Measurements from ENCODE around the gene IL1RN. TPM values are rescaled to one million over a fixed set of nuclear protein-coding genes. Genes with fewer than 3 reads are reported as not detected.
A peak's percentile ranks its signal among the peaks of the same experiment; 100 is the strongest.

IL1RN gene
- total RNA-seq, 1 donor from 2014 or later = 0.29 TPM

DNA sequence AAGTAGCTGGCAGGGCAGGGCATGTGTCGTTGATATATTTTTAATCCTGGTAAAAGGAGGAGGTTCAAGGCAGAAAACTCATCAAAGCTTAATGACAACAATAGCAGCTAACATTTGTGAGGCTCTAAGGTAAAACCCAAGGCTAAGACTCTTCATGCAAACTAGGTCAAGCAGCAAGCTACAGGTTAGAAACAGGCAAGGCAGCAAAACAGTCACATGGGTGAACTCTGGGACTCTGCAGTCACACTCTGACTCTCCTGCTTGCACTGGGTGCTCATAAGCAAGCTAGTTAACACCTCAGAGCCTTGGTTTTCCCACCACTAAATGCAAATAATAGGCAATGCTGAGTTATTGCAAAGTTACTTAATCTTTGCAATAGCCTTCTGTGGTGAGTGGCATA, 7.9 kb downstream of the IL1RN start:
- TF ChIP-seq, protein P1, sequence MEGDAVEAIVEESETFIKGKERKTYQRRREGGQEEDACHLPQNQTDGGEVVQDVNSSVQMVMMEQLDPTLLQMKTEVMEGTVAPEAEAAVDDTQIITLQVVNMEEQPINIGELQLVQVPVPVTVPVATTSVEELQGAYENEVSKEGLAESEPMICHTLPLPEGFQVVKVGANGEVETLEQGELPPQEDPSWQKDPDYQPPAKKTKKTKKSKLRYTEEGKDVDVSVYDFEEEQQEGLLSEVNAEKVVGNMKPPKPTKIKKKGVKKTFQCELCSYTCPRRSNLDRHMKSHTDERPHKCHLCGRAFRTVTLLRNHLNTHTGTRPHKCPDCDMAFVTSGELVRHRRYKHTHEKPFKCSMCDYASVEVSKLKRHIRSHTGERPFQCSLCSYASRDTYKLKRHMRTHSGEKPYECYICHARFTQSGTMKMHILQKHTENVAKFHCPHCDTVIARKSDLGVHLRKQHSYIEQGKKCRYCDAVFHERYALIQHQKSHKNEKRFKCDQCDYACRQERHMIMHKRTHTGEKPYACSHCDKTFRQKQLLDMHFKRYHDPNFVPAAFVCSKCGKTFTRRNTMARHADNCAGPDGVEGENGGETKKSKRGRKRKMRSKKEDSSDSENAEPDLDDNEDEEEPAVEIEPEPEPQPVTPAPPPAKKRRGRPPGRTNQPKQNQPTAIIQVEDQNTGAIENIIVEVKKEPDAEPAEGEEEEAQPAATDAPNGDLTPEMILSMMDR (conservative IDR thresholded peaks at IDR 0.05; ENCODE audit: low read depth, low read length) = no peak
- H3K4me3 ChIP-seq (ENCODE audit: low read depth, low read length) = no peak overlapping the region
- DNase-seq (ENCODE audit: low read depth) = no peak

DNA sequence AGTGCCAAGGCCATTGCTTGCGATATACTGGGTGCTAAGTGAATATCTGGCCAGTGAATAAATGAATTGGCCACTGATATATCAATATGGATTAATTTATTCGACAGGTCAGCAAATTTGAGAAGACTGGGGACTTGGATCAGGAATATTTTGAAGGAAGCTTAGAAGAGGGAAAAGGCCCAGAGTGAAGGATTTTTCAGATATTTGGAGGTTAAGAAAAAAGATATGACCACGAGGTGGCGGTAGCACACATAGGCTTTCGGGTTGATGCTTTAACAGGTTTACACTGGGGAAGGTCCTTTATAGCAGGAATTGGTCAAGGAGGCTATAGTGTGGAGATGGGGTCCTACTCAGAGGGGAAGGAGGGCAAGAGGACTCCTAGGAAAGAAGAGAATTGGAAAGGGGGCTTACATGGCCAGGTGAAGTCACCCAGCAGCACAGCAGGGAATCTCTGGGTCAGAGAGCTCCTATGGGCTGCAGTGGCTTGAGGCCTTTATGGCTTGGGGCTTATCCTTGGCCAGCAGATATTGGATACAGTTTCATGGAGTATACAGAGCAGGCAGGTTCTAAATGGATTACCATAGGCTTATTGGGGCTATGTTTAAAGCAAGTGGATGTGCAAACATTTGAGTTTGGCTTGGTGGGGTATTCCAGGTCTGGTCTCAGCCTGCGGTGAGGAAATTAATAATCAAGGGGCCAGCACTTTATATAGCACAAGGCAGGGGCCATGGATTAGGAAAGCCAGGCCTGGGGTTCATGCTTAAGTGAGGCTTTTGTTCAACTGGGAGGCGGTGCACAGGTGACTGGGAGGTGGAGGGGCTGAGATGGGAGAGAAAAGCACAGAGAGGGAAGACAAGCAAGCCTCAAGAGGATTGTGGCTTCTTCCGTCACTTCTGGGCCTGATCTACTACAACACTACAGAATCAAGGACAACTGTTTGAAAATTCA, 9.7 kb downstream of the IL1RN start:
- no peak overlapping the region for H3K4me3 ChIP-seq (ENCODE audit: low read depth, low read length)
- TF ChIP-seq, protein P1 (conservative IDR thresholded peaks at IDR 0.05; ENCODE audit: low read depth, low read length) = peak; percentile 80
- DNase-seq (ENCODE audit: low read depth) = no peak

DNA sequence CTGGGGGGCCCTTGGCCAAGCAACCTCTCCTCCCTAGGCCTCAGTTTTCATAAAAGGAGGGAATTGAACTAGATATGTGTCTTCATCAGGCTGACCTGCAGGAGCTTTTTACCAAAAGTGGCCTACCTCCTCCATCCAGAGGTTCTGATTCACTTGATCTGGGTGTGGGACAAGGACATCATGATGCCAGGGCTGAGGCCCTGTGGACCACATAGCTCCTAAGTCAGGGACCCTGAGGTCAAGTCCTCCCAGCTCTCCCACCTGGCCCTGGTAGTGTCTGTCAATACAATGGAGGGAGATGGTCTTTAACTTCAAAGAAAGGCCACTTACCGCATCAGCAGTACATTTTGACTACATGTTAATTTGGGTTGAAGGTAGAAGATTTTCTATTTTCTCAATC, 10.4 kb downstream of the IL1RN start:
- no peak overlapping the region for H3K4me3 ChIP-seq (ENCODE audit: low read depth, low read length)
- TF ChIP-seq, protein P1 (conservative IDR thresholded peaks at IDR 0.05; ENCODE audit: low read depth, low read length) = no peak
- DNase-seq (ENCODE audit: low read depth) = no peak

DNA sequence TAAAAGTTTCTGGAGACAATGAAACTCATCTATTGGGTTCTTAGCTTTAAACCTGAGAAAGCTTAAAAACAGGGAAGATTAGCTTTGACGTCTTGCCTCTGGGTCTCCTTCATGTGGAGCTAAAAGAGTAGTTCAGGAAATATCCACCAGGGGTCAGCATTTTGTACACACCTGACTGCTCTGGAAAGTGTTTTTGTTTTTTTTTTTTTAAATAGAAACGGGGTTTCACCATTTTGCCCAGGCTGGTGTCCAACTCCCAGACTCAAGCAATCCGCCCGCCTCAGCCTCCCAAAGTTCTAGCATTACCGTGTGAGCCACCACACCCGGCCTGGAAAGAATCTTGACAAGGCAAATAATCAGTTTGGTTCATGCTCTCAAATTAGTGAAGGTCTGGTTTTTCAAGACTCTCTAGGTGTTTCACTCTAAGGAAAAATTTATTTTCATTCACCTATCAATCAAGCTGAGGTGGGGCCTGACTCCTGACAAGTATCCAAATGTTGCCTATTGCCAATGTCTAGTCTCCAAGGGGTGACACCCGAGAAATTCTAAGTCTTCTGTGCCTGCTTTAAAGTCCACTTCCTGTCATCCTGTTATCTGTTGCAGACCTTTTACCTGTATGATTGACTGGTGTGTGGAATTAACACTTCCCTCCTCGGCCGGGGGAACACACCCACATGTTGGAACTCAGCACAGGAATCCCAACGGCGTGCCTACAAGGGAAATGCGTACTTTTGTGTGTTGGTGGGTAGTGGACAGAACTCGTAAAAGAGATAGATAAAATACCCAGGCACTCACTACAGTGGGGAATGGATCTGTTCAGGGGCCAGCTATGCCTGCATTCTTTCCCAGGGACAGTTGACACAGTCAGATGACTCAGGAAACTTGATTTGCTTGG, 11.3 kb downstream of the IL1RN start:
- TF ChIP-seq, protein P1 (conservative IDR thresholded peaks at IDR 0.05; ENCODE audit: low read depth, low read length) = peak; percentile 76
- DNase-seq (ENCODE audit: low read depth) = peak; percentile 27
- no peak overlapping the region for H3K4me3 ChIP-seq (ENCODE audit: low read depth, low read length)

DNA sequence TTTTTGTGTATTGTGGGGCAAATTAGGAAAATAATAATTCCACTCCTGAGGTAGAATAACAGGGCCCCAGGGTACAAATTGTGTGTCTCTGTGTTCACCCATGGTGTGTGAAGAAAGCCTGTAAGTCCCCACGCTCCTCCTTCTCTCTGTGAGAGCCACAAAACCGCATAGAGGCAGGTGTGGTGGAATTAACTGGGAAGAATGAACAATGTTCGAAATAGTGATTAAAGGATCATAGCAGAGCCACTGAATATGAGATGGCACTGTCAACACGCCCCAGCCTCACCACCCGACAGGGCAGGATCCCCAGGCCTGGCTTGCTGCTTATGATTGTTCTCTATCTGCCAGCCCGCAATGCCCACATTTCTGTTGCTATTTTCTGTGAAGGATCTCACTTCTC, 14.1 kb downstream of the IL1RN start:
- TF ChIP-seq, protein P1 (conservative IDR thresholded peaks at IDR 0.05; ENCODE audit: low read depth, low read length) = no peak
- DNase-seq (ENCODE audit: low read depth) = no peak
- H3K4me3 ChIP-seq (ENCODE audit: low read depth, low read length) = no peak overlapping the region

DNA sequence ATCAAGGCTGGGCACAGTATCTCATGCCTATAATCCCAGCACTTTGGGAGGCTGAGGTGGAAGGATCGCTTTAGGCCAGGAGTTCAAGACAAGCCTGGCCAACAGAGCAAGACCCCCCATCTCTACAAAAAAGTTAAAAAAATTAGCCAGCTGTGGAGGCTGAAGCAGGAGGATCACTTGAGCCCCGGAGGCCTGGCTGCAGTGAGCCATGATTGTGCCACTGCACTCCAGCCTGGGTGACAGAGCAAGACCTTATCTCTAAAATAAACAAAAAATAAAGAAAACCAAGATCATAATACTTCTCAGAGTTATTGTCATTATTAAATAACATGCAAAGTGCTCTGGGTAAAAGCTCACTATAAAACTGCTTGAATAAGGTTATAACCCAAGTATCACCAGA, 14.9 kb downstream of the IL1RN start:
- no peak for DNase-seq (ENCODE audit: low read depth)
- H3K4me3 ChIP-seq (ENCODE audit: low read depth, low read length) = no peak overlapping the region
- TF ChIP-seq, protein P1 (conservative IDR thresholded peaks at IDR 0.05; ENCODE audit: low read depth, low read length) = no peak

Data from epithelial cell of proximal tubule (primary cell).